HepG2 (cell line): ENCODE results near the gene CPLANE1. TPM values are rescaled to one million over a fixed set of nuclear protein-coding genes. Genes with fewer than 3 reads are reported as not detected.

Source experiments
- CERS6 ChIP-seq: sonication (generic); formaldehyde crosslinking; IDR thresholded peaks from 2 replicates; pipeline ENCODE4 v1.5.0; 2020; ENCODE audit warnings: missing genetic modification reagents
- CREB1 ChIP-seq, 2 experiments: fragments of 450-650 bp in 1 of 2; IDR thresholded peaks; 2 replicates each; pipeline ENCODE4 v1.6.1; 2016 to 2017; ENCODE audit warnings: control low read depth in 1 of 2, mild to moderate bottlenecking in 1 of 2, missing compliant biosample characterization in 1 of 2, missing genetic modification characterization in 1 of 2
- HNF1A ChIP-seq, 2 experiments: sonication (generic) in 1 of 2; formaldehyde crosslinking in 1 of 2; IDR thresholded peaks; 2 replicates each; pipeline versions ENCODE4 v1.4.0 to v1.6.1; 2016 to 2020; ENCODE audit warnings: borderline replicate concordance in 1 of 2, low read depth in 1 of 2, mild to moderate bottlenecking in 1 of 2, missing genetic modification reagents in 1 of 2
- HNF4A ChIP-seq: sonication (generic); formaldehyde crosslinking; IDR thresholded peaks from 2 replicates; pipeline ENCODE4 v1.4.0; 2020; ENCODE audit warnings: missing genetic modification reagents
- MAZ ChIP-seq, 2 experiments: sonication (generic) in 1 of 2; formaldehyde crosslinking in 1 of 2; IDR thresholded peaks; 2 replicates each; pipeline versions ENCODE4 v1.5.0 to v1.6.1; 2012 to 2020; ENCODE audit warnings: low read depth in 2 of 2, mild to moderate bottlenecking in 2 of 2, borderline replicate concordance in 1 of 2, improper control_type of control experiment in 1 of 2, low read length in 1 of 2, missing genetic modification reagents in 1 of 2, moderate library complexity in 1 of 2
- MTERF4 ChIP-seq: sonication (generic); formaldehyde crosslinking; IDR thresholded peaks from 2 replicates; pipeline ENCODE4 v1.8.0; 2023; ENCODE audit warnings: mild to moderate bottlenecking, missing genetic modification reagents
- NR0B2 ChIP-seq: sonication (generic); formaldehyde crosslinking; IDR thresholded peaks from 2 replicates; pipeline ENCODE4 v1.4.0; 2020; ENCODE audit warnings: mild to moderate bottlenecking, missing genetic modification reagents
- SRY ChIP-seq: sonication (generic); formaldehyde crosslinking; IDR thresholded peaks from 2 replicates; pipeline ENCODE4 v1.8.0; 2022; ENCODE audit warnings: mild to moderate bottlenecking, missing genetic modification reagents
- TBX2 ChIP-seq: sonication (generic); formaldehyde crosslinking; IDR thresholded peaks from 2 replicates; pipeline ENCODE4 v1.5.0; 2020; ENCODE audit warnings: missing genetic modification reagents, mild to moderate bottlenecking, borderline replicate concordance
- TSC22D2 ChIP-seq: sonication (generic); formaldehyde crosslinking; IDR thresholded peaks from 2 replicates; pipeline ENCODE4 v1.5.1; 2020; ENCODE audit warnings: missing genetic modification reagents, mild to moderate bottlenecking, borderline replicate concordance
- ZBTB14 ChIP-seq: sonication (generic); formaldehyde crosslinking; IDR thresholded peaks from 2 replicates; pipeline ENCODE4 v1.4.0; 2020; ENCODE audit warnings: missing genetic modification reagents
- ZBTB2 ChIP-seq: sonication (generic); formaldehyde crosslinking; IDR thresholded peaks from 2 replicates; pipeline ENCODE4 v1.8.0; 2022; ENCODE audit warnings: low read depth, missing genetic modification reagents
- ZNF761 ChIP-seq: sonication (generic); formaldehyde crosslinking; conservative IDR thresholded peaks from 2 replicates; pipeline ENCODE4 v1.4.0; 2020; ENCODE audit warnings: mild to moderate bottlenecking, missing genetic modification reagents
- ZNF773 ChIP-seq: sonication (generic); formaldehyde crosslinking; IDR thresholded peaks from 2 replicates; pipeline ENCODE4 v1.4.0; 2020; ENCODE audit warnings: missing genetic modification reagents, borderline replicate concordance
- polyA plus RNA-seq, 8 experiments: library from polyadenylated mRNA; depleted of rRNA in 3 of 8; stranded (reverse) in 7 of 8; unstranded in 1 of 8; fragments of >200 nt; fragmentation: Illumina TruSeq in 4 of 8; extraction: Trizol in 4 of 8; gene quantifications; 2 replicates each; pipeline versions ENCODE4 v1.2.1 to v1.2.3, GENCODE V29; 2011 to 2016; ENCODE audit warnings: low read depth in 4 of 8, missing spikeins in 1 of 8, mixed read lengths in 1 of 8; ENCODE audit not compliant: insufficient read depth in 1 of 8
- total RNA-seq, 5 experiments: library from RNA; depleted of rRNA; stranded (reverse); fragments of >200 nt; fragmentation: Illumina TruSeq; extraction: Trizol; gene quantifications; 2 replicates each; pipeline ENCODE4 v1.2.3, GENCODE V29; 2016; ENCODE audit warnings: low read depth in 1 of 5

CPLANE1 gene
- total and polyA plus RNA-seq, 2 of the 13 experiments (the other 11 are each of a cell fraction or from before 2014, with no cell fraction given), result 6.3 to 9.9 TPM

- TF ChIP-seq NR0B2 (CRISPR knock-in tag) (peak; percentile 67; the same call in 1 of the 2 replicates), MAZ (IDR thresholded peaks at IDR 0.05; ENCODE audit: borderline replicate concordance, low read depth, low read length) (no peak; the same call in 1 of the 2 replicates), MAZ (CRISPR knock-in tag; IDR thresholded peaks at IDR 0.05; ENCODE audit: low read depth) (peak; percentile 73; the same call in 1 of the 2 replicates), CERS6 (CRISPR knock-in tag) (no peak), ZNF773 (no peak), ZBTB14 (CRISPR knock-in tag) (no peak), CREB1 (IDR thresholded peaks at IDR 0.05) (no peak), CREB1 (CRISPR knock-in tag; IDR thresholded peaks at IDR 0.05) (no peak), TSC22D2 (no peak), ZNF761 (CRISPR knock-in tag) (no peak), ZBTB2 (no peak), HNF4A (CRISPR knock-in tag) (peak; percentile 11; the same call in 1 of the 2 replicates), SRY (CRISPR knock-in tag) (no peak; the same call in none of the 2 replicates), TBX2 (CRISPR knock-in tag) (peak; percentile 45; the same call in 1 of the 2 replicates), HNF1A (IDR thresholded peaks at IDR 0.05; ENCODE audit: low read depth) (no peak), HNF1A (CRISPR knock-in tag; IDR thresholded peaks at IDR 0.05; ENCODE audit: borderline replicate concordance) (0 out of 2 replicates have a peak, but pooled peaks have one; percentile 2), MTERF4 (CRISPR knock-in tag) (0 out of 2 replicates have a peak, but pooled peaks have one; percentile 79)
Measured at GRCh38 chr5:37248970-37249814, at the start of gene CPLANE1 (continued).
